GM18505 (cell line): ENCODE measurements around the gene MORN5.
A peak's percentile ranks its signal among the peaks of the same experiment; 100 is the strongest.
"Not testable (repeated sequence)": the region's sequence is repeated elsewhere in the genome, so short reads cannot be mapped to it uniquely, and the experiment has no call there.

ENCODE experiments used
- ATAC-seq: cut with Tn5 transposase; IDR thresholded peaks from one replicate; pipeline ENCODE4 v1.9.1; 2021; ENCODE audit not compliant: unreplicated experiment
- POLR2A ChIP-seq: IDR thresholded peaks from 4 replicates; pipeline ENCODE4 v1.6.1; 2011; ENCODE audit warnings: borderline replicate concordance; ENCODE audit not compliant: insufficient read depth, insufficient read length; ENCODE audit errors: extremely low read depth

MORN5 gene

DNA sequence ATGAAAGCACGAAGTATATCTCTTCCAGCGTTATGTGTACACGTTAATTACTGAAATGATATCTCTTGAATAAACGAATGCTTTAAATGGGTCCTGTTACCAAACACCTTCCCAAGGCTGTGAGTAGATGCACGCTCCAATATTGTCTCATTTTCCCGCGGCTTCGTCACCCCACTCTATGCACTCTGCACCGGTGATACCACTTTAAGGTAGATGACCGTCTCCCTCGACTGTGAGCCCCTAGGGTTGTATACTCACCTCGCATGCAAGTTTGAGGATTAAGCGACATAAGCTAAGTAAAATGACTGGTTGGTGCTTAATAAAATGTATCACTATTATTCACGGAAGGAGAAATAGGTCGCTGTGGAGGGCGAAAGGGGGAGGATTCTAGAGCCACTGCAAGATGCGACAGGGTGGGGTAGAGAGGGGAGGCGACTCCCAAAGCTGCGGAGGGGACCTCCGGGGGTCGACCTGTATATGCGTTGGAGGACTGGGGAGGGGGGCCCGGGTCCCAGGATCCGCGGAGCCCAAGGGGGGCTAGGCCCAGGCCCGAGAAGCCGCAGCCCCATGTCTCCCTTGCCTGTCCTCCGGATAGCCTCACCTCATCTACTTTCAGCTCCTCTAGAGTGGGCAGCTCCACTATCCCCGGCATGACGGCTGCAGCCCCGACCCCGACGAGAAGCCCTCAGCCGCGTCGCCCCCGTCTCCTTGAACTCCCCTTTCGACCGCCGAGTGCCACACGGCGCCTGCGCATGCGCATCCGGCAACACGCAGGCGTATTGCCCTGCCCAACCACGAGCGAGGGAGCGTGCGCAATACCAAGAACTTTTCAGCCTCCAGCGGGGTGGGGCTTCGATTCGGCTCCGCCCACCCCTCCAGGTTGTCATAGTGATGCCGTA, at the start of gene MORN5, which contains the start of gene NDUFA8:
Gene MORN5 (plus strand): TSS at position 883 of the 899 bp plus-strand sequence. CDS start 65 bp downstream, outside the sequence.
Gene NDUFA8 (minus strand): TSS at position 754 of the 899 bp plus-strand sequence. CDS start 102 bp downstream, at position 652.
- peak; percentile 94 for ATAC-seq
- TF ChIP-seq POLR2A: peak; percentile 79

DNA sequence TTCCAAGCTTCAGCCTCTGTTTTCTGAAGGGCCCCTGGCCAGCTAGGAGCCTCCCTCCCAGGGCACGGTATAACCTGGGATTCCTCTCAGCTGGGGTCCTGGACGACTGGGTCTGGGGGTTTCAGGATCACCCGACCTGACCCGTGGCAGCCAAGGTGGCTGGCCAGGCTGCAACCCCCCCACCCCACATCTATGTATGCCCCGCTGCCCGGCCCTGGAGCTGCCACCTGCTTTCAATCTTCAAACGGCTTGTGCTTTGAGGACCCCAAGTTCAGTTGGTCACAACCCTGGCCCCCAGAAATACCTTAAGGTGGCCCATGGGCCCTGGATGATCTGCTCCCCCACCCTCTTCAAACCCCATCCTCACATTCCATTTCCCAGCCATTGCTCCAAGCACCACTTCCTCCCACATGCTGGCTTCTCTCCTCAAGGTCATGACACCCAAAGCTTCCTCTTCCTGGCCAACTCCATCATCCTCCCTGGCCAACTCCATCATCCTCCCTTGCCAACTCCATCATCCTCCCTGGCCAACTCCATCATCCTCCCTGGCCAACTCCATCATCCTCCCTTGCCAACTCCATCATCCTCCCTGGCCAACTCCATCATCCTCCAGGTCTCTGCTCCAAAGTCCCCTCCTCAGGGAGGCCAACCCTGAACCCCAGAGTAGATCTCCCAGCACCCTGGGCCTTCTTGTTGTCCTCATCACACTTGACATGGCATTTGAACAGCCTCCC, 49.4 kb upstream of the MORN5 start:
- no peak for TF ChIP-seq POLR2A

DNA sequence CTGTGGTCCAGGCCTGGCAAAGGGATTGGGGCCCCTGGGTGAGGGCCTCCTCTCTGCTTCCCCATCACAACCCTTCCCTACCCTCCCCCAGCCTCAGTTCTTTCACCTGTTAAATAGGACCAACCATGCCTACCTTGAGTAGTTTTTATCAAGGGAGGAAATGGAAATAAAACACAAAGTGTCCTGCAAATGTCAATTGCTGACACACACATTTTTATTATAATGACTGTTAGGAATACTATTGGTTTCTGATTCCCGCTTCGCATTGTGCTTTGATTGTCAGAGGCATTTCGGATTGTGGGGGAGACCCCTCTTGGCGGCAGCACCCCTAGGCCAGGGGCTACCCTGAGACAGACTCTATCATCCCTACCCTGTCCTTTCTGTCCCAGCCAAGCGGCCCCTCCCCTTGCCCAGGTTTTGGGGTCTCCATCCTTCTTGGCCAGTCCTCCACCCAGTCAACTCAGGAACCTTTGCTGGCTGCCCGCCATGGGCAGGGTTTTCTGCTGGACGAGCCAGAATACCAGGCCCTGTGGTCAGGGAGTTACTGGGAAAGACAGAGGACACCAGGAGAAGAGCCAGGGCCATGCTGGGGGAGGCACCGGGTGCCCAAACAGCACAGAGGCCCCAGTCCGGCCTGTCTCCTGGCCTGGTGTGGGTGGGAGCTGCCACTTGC, 48.2 kb upstream of the MORN5 start:
- TF ChIP-seq POLR2A: no peak
- no peak for ATAC-seq

More for the DNA sequence above, 49.4 kb upstream of the MORN5 start:
- no peak for ATAC-seq

DNA sequence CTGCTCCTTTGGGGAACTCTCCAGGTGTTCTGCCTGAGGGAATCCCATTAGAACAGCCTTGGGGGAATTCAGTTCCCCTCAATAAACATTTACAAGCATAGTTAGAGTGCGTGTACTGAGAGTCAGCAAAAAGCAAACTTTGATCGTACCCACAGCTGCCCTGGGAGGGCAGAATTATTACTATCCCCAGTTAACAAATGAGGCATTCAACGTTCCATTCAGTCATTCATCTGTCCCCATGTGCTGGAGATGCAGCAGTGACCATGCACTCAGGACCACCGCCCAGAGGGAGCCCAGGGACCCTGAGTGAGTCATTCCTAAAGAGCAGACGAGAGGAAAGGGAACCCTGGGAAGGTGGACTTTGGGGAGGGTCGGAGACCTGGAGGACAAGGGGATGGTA, 47.5 kb upstream of the MORN5 start:
- ATAC-seq: no peak
- TF ChIP-seq POLR2A: no peak

DNA sequence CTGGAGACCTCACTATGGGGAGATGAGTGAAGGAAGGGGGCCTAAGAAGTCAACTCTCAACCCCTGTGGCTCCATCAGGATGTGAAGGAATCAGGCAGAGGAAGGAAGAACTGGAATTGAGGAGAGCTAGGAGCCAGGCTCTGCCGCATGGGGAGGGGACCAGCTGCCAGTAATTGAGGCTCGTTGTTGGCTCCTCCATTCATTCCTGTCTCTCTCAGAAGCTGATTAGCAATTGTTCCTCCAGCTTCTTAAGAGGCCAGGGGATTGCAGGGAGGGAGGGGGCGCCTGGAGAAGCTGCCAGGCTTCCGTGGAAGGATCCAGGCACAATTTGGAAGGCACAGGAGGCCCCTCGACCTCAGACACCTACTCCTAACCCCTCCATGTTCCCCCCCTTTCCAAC, 46.1 kb upstream of the MORN5 start:
- no peak for ATAC-seq
- TF ChIP-seq POLR2A: no peak

DNA sequence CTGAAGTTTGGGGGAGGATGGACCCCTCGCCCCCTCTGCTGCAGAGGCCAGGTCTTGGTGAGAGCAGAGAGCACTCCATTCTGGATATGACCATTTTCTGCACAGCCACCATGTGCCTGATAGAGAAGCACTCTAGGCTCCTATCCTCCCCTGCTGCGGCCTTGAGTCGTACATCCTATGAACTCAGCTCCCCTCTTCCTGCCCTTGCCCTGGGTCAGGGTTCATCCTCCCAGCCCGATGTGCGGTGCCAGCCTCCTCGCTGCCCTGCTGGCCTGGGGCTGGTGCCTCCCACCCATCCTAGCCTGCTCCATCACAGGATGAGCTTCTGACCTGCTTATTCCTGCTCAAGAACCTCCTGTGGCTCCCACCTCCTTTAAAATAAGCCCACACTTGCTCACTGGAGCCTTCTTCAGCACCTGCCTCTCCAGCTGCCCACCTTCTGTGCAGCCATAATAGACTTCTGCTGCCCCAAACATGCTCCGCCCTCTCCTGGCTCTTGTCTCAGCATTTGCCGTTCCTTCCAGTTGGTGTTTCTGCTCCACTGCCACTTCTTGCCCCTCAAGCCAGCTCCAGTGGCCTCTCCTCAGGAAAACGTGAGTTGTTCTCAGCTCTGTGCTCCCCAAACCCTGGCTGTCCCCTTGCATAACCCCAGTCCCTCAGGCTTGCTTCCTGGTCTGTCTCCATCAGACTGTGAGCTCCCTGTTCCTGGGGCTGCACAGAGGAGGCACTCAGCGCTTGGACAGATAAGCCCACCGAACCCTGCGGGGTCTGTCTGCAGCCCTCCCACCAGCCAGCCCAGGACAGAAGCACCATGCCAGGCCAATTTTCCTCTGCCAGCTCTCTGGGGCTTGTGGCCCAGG, 44.3 kb upstream of the MORN5 start:
- no peak for ATAC-seq
- TF ChIP-seq POLR2A: no peak

DNA sequence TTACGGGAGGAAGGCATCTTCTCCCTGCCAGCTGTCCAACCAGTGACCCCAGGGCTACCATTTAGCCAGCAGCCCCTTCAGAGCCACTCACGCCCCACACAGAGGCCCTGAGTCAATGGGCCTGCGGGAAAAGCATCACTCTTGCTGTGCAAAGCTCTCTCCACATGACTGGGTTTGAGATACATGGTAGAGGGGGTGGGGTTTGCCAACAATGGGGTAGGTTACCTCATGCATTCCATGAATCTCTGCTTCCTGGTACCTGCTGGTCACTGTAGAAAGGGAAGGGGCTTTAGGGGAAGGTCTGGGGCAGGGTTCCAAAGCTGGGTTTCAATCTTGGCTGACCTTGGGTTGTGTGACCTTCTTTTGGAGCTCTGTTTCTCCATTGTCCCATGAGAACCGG, 43.7 kb upstream of the MORN5 start:
- no peak for ATAC-seq

DNA sequence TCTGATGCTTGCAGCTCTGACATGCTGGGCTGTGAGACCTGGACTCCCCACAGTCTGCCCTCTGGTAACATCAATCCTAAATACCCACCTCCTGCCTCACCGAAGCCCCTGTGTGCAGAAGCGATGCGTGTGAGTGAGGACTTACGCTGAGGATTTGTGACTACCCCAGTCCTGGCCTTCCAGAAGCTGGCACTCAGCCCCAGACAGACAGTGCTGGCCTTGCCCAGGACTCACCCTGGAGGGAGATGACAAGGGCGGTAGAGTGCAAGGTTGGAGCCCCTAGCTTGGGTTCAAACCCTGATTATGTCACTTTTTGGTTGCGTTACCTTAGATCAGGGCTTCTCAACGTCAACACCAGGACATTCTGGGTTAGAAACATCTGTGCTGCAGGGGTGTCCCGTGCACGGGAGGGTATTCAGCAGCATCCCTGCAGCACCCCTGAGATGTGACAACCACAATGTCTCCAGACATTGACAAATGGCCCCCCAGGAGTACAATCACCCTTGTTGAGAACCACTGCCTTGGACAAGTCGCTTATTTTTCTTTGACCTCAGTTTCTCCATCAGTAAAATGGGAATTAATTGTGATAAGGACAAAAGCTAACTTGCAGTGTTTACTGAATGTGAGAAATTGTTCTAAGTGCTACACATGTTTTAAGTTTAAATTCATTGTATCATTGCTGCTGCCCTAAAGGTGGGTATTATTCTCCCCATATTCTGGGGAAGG, 43.1 kb upstream of the MORN5 start:
- no peak for TF ChIP-seq POLR2A
- no peak for ATAC-seq

More for the DNA sequence above, 43.7 kb upstream of the MORN5 start:
- TF ChIP-seq POLR2A: no peak

DNA sequence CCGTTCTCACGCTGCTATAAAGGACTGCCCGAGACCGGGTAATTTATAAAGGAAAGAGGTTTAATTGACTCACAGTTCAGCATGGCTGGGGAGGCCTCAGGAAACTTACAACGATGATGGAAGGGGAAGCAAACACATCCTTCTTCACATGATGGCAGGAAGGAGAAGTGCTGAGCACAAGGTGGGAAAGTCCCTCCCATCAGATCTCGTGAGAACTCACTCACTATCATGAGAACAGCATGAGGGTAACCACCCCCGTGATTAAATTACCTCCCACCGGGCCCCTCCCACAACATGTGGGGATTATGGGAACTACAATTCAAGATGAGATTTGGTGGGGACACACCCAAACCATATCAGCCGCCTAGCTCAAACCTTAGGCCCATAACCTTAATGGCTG, 42.5 kb upstream of the MORN5 start:
- not testable (repeated sequence) for ATAC-seq

DNA sequence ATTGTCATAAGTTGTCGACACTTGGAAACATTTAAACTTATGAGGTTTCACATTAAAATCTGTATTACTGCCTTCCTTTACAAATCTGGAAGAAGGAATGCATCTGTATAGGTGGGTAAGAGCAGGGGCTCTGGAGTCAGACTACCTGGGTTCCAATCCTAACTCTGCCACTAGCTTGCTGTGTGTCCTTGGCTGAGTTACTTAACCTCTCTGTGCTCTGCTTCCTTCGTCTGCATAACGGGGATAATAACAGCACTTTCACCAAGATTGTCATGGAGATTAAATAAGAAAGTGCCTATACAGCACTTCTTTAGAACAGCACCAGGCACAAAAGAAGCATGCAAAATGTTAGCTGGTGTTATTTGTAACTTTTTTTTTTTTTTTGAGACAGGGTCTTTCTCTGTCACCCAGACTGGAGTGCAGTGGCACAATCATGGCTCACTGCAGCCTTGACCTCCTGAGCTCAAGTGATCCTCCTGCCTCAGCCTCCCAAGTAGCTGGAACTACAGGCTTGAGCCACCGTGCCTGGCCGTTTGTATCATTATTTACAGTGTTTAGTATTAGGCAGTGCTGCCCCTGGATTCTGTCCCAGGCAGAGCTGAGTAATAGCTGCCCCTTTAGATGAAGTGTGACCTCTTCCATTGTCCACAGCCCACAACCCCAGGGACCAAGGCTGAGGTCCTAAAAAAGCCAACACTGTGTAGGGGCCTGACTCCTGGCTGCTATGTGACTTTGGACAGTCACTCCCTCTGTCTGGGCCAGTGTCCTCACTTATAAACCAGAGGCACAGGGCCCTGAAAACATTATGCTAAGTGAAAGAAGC, 41.2 kb upstream of the MORN5 start:
- TF ChIP-seq POLR2A: no peak
- no peak for ATAC-seq

DNA sequence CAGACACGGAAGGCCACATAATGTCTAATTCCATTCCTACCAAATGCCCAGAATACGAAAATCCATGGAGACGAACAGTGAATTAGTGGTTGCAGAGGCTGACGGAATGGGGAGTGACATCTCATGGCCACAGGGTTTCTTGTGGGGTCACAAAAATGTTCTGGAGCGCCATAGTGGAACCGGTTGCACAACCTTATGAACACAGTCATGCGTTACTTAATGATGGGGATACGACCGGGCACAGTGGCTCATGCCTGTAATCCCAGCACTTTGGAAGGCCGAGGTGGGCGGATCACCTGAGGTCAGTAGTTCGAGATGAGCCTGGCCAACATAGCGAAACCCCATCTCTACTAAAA, 40.6 kb upstream of the MORN5 start:
- ATAC-seq: no peak
- no peak for TF ChIP-seq POLR2A
